Endothelial cell of umbilical vein (primary cell): Measurements from ENCODE around the gene BCAS3. TPM values are rescaled to one million over a fixed set of nuclear protein-coding genes. Genes with fewer than 3 reads are reported as not detected.

Experiments used
- BruUV-seq: library from RNA; stranded (reverse); fragments of 400-500 nt; replicated peaks from 2 replicates; lab custom pipeline; 2021; lab: Mats Ljungman, UMichigan
- CTCF ChIA-PET: fragments of 300-600, 350-600 bp; sonication (Branson Sonifier 250); formaldehyde crosslinking; loops from one replicate; lab custom pipeline; 2021; ENCODE audit warnings: antibody characterized with exemption, inconsistent platforms; lab: Charles Lee
- POLR2A ChIA-PET: fragments of 300-600, 350-600 bp; sonication (Branson Sonifier 250); formaldehyde crosslinking; loops from one replicate; lab custom pipeline; 2021; ENCODE audit warnings: antibody characterized with exemption, inconsistent platforms; lab: Charles Lee
- DNase-seq: peaks from one replicate; pipeline ENCODE4 v3.0.0-alpha.2; 2011; ENCODE audit warnings: low read depth, low spot score
- FAIRE-seq: peaks from 2 replicates; lab custom pipeline; 2011; peaks lifted over from hg19 to GRCh38; lab: Jason Lieb, UNC
- H2AFZ ChIP-seq: 2 replicates; pipeline ENCODE4 v1.6.0; 2012; ENCODE audit warnings: low read depth, low read length, control low read depth, inconsistent platforms
- H3K27ac ChIP-seq: 2 replicates; pipeline ENCODE4 v1.5.1; 2011; ENCODE audit warnings: low read depth, mild to moderate bottlenecking, control low read depth, low read length, moderate library complexity; ENCODE audit not compliant: insufficient read depth
- H3K27me3 ChIP-seq, 2 experiments: 2 replicates each; pipeline versions ENCODE4 v1.6.0 to v1.6.1; 2011; ENCODE audit warnings: low read length in 2 of 2, mixed read lengths in 1 of 2; ENCODE audit not compliant: control insufficient read depth in 2 of 2, insufficient read depth in 2 of 2
- H3K36me3 ChIP-seq, 2 experiments: 2 replicates in 1 of 2; 3 replicates in 1 of 2; pipeline ENCODE4 v1.5.1; 2011; ENCODE audit warnings: low read length in 2 of 2, mild to moderate bottlenecking in 1 of 2, moderate library complexity in 1 of 2; ENCODE audit not compliant: control insufficient read depth in 2 of 2, insufficient read depth in 2 of 2; ENCODE audit errors: extremely low read depth in 1 of 2
- H3K4me1 ChIP-seq: 3 replicates; pipeline ENCODE4 v1.5.1; 2011; ENCODE audit warnings: mild to moderate bottlenecking, low read length; ENCODE audit not compliant: control insufficient read depth, insufficient read depth; ENCODE audit errors: extremely low read depth
- H3K4me2 ChIP-seq: 2 replicates; pipeline ENCODE4 v1.6.1; 2011; ENCODE audit warnings: low read length, control low read depth, mixed read lengths; ENCODE audit not compliant: insufficient read depth
- H3K4me3 ChIP-seq, 3 experiments: fragments of 200-600 bp in 1 of 3; sonication (generic), shearing (Covaris generic) in 1 of 3; replicated peaks in 1 of 3; 2 replicates each; pipeline ENCODE4 v1.5.1; 2011 to 2016; ENCODE audit warnings: control low read depth in 3 of 3, low read length in 3 of 3, mild to moderate bottlenecking in 2 of 3, inconsistent platforms in 1 of 3, low read depth in 1 of 3, moderate library complexity in 1 of 3; ENCODE audit not compliant: insufficient read depth in 1 of 3
- H3K79me2 ChIP-seq: 2 replicates; pipeline ENCODE4 v1.6.0; 2012; ENCODE audit warnings: low read length, inconsistent platforms; ENCODE audit not compliant: control insufficient read depth, insufficient read depth
- H3K9ac ChIP-seq: replicated peaks from 2 replicates; pipeline ENCODE3; 2011; ENCODE audit warnings: low read length, control low read depth; ENCODE audit not compliant: insufficient read depth; ENCODE audit errors: extremely low read depth
- H3K9me1 ChIP-seq: replicated peaks from 3 replicates; pipeline ENCODE4 v1.6.0; 2011; ENCODE audit warnings: mild to moderate bottlenecking, low read length; ENCODE audit not compliant: control insufficient read depth, insufficient read depth; ENCODE audit errors: extremely low read depth
- H3K9me3 ChIP-seq: replicated peaks from 2 replicates; pipeline ENCODE4 v1.5.1; 2012; ENCODE audit warnings: low read length, inconsistent platforms; ENCODE audit not compliant: control insufficient read depth, insufficient read depth
- H4K20me1 ChIP-seq: replicated peaks from 2 replicates; pipeline ENCODE3; 2011; ENCODE audit warnings: mild to moderate bottlenecking, low read length; ENCODE audit not compliant: control insufficient read depth, insufficient read depth; ENCODE audit errors: extremely low read depth
- EZH2 ChIP-seq: IDR thresholded peaks from 2 replicates; pipeline ENCODE4 v1.6.1; 2012; ENCODE audit warnings: borderline replicate concordance, low read depth, mild to moderate bottlenecking, moderate library complexity, low read length, inconsistent platforms; ENCODE audit not compliant: severe bottlenecking
- FOS ChIP-seq: IDR thresholded peaks from 2 replicates; pipeline ENCODE4 v1.6.1; 2011; ENCODE audit warnings: mild to moderate bottlenecking, low read length, moderate library complexity, borderline replicate concordance; ENCODE audit not compliant: insufficient read depth
- GATA2 ChIP-seq: IDR thresholded peaks from 2 replicates; pipeline ENCODE4 v1.7.0; 2011; ENCODE audit warnings: low read depth, mild to moderate bottlenecking, moderate library complexity, mixed read lengths, low read length; ENCODE audit not compliant: insufficient read length, insufficient read depth
- JUN ChIP-seq: IDR thresholded peaks from 2 replicates; pipeline ENCODE4 v1.6.1; 2011; ENCODE audit warnings: borderline replicate concordance, low read depth; ENCODE audit not compliant: insufficient read length, insufficient read depth
- MYC ChIP-seq: IDR thresholded peaks from one replicate; pipeline ENCODE4 v1.6.1; 2011; ENCODE audit warnings: mild to moderate bottlenecking, low read depth, low read length
- POLR2A ChIP-seq: IDR thresholded peaks from 2 replicates; pipeline ENCODE4 v1.6.1; 2012; ENCODE audit warnings: low read depth, mild to moderate bottlenecking, control low read depth, low read length
- POLR2AphosphoS5 ChIP-seq: IDR thresholded peaks from 2 replicates; pipeline ENCODE4 v1.6.1; 2012; ENCODE audit warnings: low read depth, mild to moderate bottlenecking, control low read depth, low read length, moderate library complexity; ENCODE audit not compliant: insufficient read depth
- dilution Hi-C: fragments of 300-500 bp; cut with MboI; formaldehyde crosslinking; loops from one replicate; pipeline ENCODE4 v1.15.0; 2019; ENCODE audit warnings: low sequenced_read_pairs; ENCODE audit not compliant: extremely low pct_ligation_motif_present
- intact Hi-C: fragments of 100-400 bp; cut with micrococcal nuclease; formaldehyde crosslinking; loops from one replicate; pipeline ENCODE4 v1.10.0; 2022
- polyA plus RNA-seq, 4 experiments: library from polyadenylated mRNA; depleted of rRNA in 3 of 4; stranded (reverse) in 3 of 4; unstranded in 1 of 4; fragments of >200 nt; gene quantifications; 2 replicates each; pipeline versions ENCODE4 v1.2.1 to v1.2.3, GENCODE V29; 2011 to 2012; ENCODE audit warnings: missing spikeins in 1 of 4
- total RNA-seq: library from RNA; stranded (reverse); gene quantifications from 2 replicates; pipeline ENCODE4 v1.2.3, GENCODE V29; 2021
- TF ChIP-seq, protein P1 (sequence below): IDR thresholded peaks from 2 replicates; pipeline ENCODE4 v1.6.1; 2011; ENCODE audit not compliant: insufficient read depth, insufficient read length
- TF ChIP-seq, protein P2 (sequence below), 2 donors: IDR thresholded peaks; 1 replicate in 1 of 2; 2 replicates in 1 of 2; pipeline ENCODE4 v1.5.1; 2011; ENCODE audit warnings: low read length in 2 of 2, mild to moderate bottlenecking in 2 of 2, moderate library complexity in 2 of 2, control low read depth in 1 of 2, inconsistent platforms in 1 of 2, low read depth in 1 of 2; ENCODE audit not compliant: insufficient read depth in 1 of 2; ENCODE audit errors: extremely low read depth in 1 of 2

BCAS3 gene
- total and polyA plus RNA-seq, 2 donors (not counting 3 experiments of a cell fraction or from before 2014, with no cell fraction given), result 8.2 to 16.0 TPM

DNA sequence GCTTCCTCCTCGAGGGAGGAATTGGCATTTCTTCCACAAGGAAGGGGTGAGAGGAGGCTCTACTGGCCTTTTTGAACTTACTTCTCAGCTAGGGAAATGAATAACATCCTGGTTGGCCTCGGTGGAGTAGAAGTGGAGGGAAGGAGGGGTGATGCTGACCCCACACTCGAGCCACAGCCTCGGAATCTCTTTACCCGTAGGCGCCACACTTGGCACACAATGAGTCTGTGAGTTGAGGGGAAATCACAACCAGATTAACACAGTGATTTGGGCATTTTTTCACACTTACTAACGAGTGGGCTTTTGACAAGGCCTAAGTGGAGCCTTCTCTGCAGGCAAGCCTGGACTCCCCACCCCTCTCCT is 674.7 kb downstream of the BCAS3 start:
- Histone ChIP-seq H2AFZ (no peak overlapping the region), H3K36me3 (no peaks in the 10 kb centered on the region), H3K9me1 (no peaks in the 10 kb centered on the region), H3K27me3 (peaks cover 0 to 2% of the 10 kb centered on the region in 2 experiments), H3K79me2 (no peaks in the 10 kb centered on the region), H3K4me1 (peaks cover 19% of the 10 kb centered on the region), H3K9ac (no peak overlapping the region), H3K4me3 (no peak overlapping the region), H3K27ac (no peak overlapping the region), H3K4me2 (peak overlapping the region; percentile 40), H3K9me3 (no peaks in the 10 kb centered on the region), H4K20me1 (no peaks in the 10 kb centered on the region)
- dilution Hi-C loops (no loop called here), intact Hi-C loops (no loop called here)
- FAIRE-seq (peak; percentile 96), DNase-seq (peak; percentile 87)
- CTCF ChIA-PET, result interaction anchor here (1.5 to 2.4 kb wide), 3 partner anchors 16 to 352 kb away, joined by 4 to 12 read pairs (median 7); no protein-coding TSS in a partner anchor
- TF ChIP-seq FOS (peak; percentile 76), MYC (no peak), GATA2 (peak; percentile 91), POLR2A (no peak), EZH2 (no peak), JUN (no peak), POLR2AphosphoS5 (no peak)
- TF ChIP-seq, protein P1, sequence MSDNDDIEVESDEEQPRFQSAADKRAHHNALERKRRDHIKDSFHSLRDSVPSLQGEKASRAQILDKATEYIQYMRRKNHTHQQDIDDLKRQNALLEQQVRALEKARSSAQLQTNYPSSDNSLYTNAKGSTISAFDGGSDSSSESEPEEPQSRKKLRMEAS, result no peak
- TF ChIP-seq, protein P2, sequence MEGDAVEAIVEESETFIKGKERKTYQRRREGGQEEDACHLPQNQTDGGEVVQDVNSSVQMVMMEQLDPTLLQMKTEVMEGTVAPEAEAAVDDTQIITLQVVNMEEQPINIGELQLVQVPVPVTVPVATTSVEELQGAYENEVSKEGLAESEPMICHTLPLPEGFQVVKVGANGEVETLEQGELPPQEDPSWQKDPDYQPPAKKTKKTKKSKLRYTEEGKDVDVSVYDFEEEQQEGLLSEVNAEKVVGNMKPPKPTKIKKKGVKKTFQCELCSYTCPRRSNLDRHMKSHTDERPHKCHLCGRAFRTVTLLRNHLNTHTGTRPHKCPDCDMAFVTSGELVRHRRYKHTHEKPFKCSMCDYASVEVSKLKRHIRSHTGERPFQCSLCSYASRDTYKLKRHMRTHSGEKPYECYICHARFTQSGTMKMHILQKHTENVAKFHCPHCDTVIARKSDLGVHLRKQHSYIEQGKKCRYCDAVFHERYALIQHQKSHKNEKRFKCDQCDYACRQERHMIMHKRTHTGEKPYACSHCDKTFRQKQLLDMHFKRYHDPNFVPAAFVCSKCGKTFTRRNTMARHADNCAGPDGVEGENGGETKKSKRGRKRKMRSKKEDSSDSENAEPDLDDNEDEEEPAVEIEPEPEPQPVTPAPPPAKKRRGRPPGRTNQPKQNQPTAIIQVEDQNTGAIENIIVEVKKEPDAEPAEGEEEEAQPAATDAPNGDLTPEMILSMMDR (IDR thresholded peaks at IDR 0.05; ENCODE audit: extremely low read depth in 1 of 2, insufficient read depth in 1 of 2, low read depth in 1 of 2, low read length in 2 of 2), result no peak
- BruUV-seq, result no TSS peak
- POLR2A ChIA-PET, result no interaction called here
